Stimulated activated naive CD8-positive, alpha-beta T cell treated with anti-CD3 and anti-CD28 coated beads, Interleukin-15, Interleukin-2, amounts not matched to agents 100 ng/mL and 50 ng/mL, for 24 hours (primary cell): ENCODE data around the gene TBC1D19.
A peak's percentile ranks its signal among the peaks of the same experiment; 100 is the strongest.
"Not testable (repeated sequence)": the region's sequence is repeated elsewhere in the genome, so short reads cannot be mapped to it uniquely, and the experiment has no call there.

ENCODE experiments used
- H3K27ac Mint-ChIP-seq: one replicate; pipeline ENCODE4 v1.8.0; 2021; ENCODE audit warnings: mild to moderate bottlenecking, mixed read lengths
- H3K27me3 Mint-ChIP-seq: one replicate; pipeline ENCODE4 v1.8.0; 2021; ENCODE audit warnings: mixed read lengths
- H3K36me3 Mint-ChIP-seq: one replicate; pipeline ENCODE4 v1.8.0; 2021; ENCODE audit warnings: low read depth, mixed read lengths
- H3K4me1 Mint-ChIP-seq: one replicate; pipeline ENCODE4 v1.8.0; 2021; ENCODE audit warnings: low read depth, mixed read lengths
- H3K4me3 Mint-ChIP-seq: one replicate; pipeline ENCODE4 v1.8.0; 2021; ENCODE audit warnings: mild to moderate bottlenecking, mixed read lengths
- H3K9me3 Mint-ChIP-seq: one replicate; pipeline ENCODE4 v1.8.0; 2021; ENCODE audit warnings: mixed read lengths

TBC1D19 gene

GRCh38 chr4:26685250-26685649 is 101.4 kb downstream of the TBC1D19 start:
- peaks cover 29% of the 10 kb centered on the region for H3K36me3 Mint-ChIP-seq
- no peak overlapping the region for H3K27ac Mint-ChIP-seq
- H3K4me1 Mint-ChIP-seq = no peaks in the 10 kb centered on the region
- peaks cover 6% of the 10 kb centered on the region for H3K9me3 Mint-ChIP-seq
- H3K27me3 Mint-ChIP-seq = no peaks in the 10 kb centered on the region
- H3K4me3 Mint-ChIP-seq = no peak overlapping the region

GRCh38 chr4:26687728-26688127 is 103.8 kb downstream of the TBC1D19 start:
- no peaks in the 10 kb centered on the region for H3K4me1 Mint-ChIP-seq
- no peaks in the 10 kb centered on the region for H3K27me3 Mint-ChIP-seq
- peaks cover 26% of the 10 kb centered on the region for H3K36me3 Mint-ChIP-seq
- no peak overlapping the region for H3K4me3 Mint-ChIP-seq
- no peaks in the 10 kb centered on the region for H3K9me3 Mint-ChIP-seq
- H3K27ac Mint-ChIP-seq = no peak overlapping the region

DNA sequence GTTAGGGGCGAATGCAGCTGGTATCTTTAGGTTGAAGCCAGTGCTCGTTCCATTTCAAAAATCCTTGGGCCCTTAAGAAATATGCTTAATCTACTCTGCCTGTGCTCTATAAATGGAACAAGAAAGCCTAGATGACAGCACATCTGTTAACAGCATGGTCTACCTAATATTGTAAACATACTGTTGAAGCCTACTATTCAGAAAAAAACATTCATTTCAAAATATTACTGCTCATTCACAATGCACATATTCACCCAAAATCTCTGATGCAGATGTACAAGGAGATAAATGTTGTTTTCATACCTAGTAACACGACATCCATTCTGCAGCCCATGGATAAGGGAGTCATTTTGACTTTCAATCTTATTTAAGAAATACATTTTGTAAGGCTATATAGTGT is 106.6 kb downstream of the TBC1D19 start:
- Mint-ChIP-seq H3K4me3 (no peak overlapping the region), H3K4me1 (no peaks in the 10 kb centered on the region), H3K36me3 (peaks cover 35% of the 10 kb centered on the region), H3K27ac (no peak overlapping the region), H3K9me3 (peaks cover 5% of the 10 kb centered on the region), H3K27me3 (no peaks in the 10 kb centered on the region)

GRCh38 chr4:26692014-26692726 is 108.3 kb downstream of the TBC1D19 start:
- H3K9me3 Mint-ChIP-seq = peaks cover 5% of the 10 kb centered on the region
- H3K36me3 Mint-ChIP-seq = peaks cover 30% of the 10 kb centered on the region
- H3K4me1 Mint-ChIP-seq = no peaks in the 10 kb centered on the region
- no peak overlapping the region for H3K27ac Mint-ChIP-seq
- H3K4me3 Mint-ChIP-seq = no peak overlapping the region
- H3K27me3 Mint-ChIP-seq = no peaks in the 10 kb centered on the region

DNA sequence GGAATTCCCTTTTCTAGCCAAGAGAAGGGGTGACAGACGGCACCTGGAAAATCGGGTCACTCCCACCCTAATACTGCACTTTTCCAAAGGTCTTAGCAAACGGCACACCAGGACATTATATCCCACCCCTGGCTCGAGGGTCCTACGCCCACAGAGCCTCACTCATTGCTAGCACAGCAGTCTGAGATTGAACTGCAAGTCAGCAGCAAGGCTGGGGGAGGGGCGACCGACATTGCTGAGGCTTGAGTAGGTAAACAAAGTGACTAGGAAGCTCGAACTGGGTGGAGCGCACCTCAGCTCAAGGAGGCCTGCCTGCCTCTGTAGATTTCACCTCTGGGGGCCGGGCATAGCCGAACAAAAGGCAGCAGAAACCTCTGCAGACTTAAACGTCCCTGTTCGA is 110.2 kb downstream of the TBC1D19 start:
- not testable (repeated sequence) for H3K27me3 Mint-ChIP-seq, H3K4me1 Mint-ChIP-seq, H3K4me3 Mint-ChIP-seq, H3K9me3 Mint-ChIP-seq, H3K27ac Mint-ChIP-seq
- H3K36me3 Mint-ChIP-seq = peaks cover 23% of the 10 kb centered on the region

GRCh38 chr4:26700110-26700509 is 116.2 kb downstream of the TBC1D19 start:
- Mint-ChIP-seq H3K27me3 (no peaks in the 10 kb centered on the region), H3K4me3 (no peak overlapping the region), H3K27ac (peak overlapping the region; percentile 36), H3K4me1 (no peaks in the 10 kb centered on the region), H3K36me3 (peaks cover 2% of the 10 kb centered on the region), H3K9me3 (peaks cover 3% of the 10 kb centered on the region)

GRCh38 chr4:26701095-26701494 is 117.2 kb downstream of the TBC1D19 start:
- H3K36me3 Mint-ChIP-seq = no peaks in the 10 kb centered on the region
- H3K27me3 Mint-ChIP-seq = no peaks in the 10 kb centered on the region
- no peak overlapping the region for H3K4me3 Mint-ChIP-seq
- no peaks in the 10 kb centered on the region for H3K9me3 Mint-ChIP-seq
- H3K4me1 Mint-ChIP-seq = no peaks in the 10 kb centered on the region
- H3K27ac Mint-ChIP-seq = no peak overlapping the region

DNA sequence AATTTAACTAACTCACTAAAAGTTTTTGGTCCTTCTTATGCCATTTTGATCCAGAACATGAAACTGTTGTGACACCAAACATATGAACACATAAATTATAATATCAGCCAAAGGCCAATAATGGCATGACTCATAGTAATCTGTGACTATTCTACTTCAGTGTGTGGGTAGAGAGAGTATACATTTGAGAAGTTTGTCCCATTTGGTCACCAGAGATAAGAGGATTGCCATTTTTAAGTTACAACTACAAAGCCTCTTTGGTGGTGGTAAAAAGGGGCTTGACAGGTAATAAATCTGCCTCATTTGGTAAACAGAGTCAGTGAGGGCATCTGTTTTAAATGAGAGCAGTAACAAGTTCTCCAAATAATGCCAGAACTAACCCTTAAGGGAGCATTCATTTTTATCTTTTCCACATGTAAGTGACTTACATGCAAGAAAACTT is 117.9 kb downstream of the TBC1D19 start:
- Mint-ChIP-seq H3K27me3 (no peaks in the 10 kb centered on the region), H3K4me3 (no peak overlapping the region), H3K36me3 (no peaks in the 10 kb centered on the region), H3K9me3 (no peaks in the 10 kb centered on the region), H3K4me1 (no peaks in the 10 kb centered on the region), H3K27ac (no peak overlapping the region)

- Mint-ChIP-seq H3K4me3 (no peak overlapping the region), H3K27me3 (no peaks in the 10 kb centered on the region), H3K9me3 (peaks cover 8% of the 10 kb centered on the region), H3K27ac (no peak overlapping the region), H3K36me3 (peaks cover 11% of the 10 kb centered on the region), H3K4me1 (no peaks in the 10 kb centered on the region)
Observed at GRCh38 chr4:26707342-26707741, 123.5 kb downstream of the TBC1D19 start.

- no peak overlapping the region for H3K4me3 Mint-ChIP-seq
- peaks cover 8% of the 10 kb centered on the region for H3K9me3 Mint-ChIP-seq
- H3K27ac Mint-ChIP-seq = no peak overlapping the region
- no peaks in the 10 kb centered on the region for H3K4me1 Mint-ChIP-seq
- no peaks in the 10 kb centered on the region for H3K27me3 Mint-ChIP-seq
- peaks cover 11% of the 10 kb centered on the region for H3K36me3 Mint-ChIP-seq
Observed at GRCh38 chr4:26709246-26709645, 125.4 kb downstream of the TBC1D19 start.

GRCh38 chr4:26713563-26714151 is 129.8 kb downstream of the TBC1D19 start:
- H3K4me1 Mint-ChIP-seq = no peaks in the 10 kb centered on the region

GRCh38 chr4:26715636-26716242 is 131.9 kb downstream of the TBC1D19 start:
- Mint-ChIP-seq H3K27ac (no peak overlapping the region), H3K27me3 (no peaks in the 10 kb centered on the region), H3K9me3 (no peaks in the 10 kb centered on the region), H3K4me1 (no peaks in the 10 kb centered on the region), H3K36me3 (no peaks in the 10 kb centered on the region), H3K4me3 (no peak overlapping the region)

More at GRCh38 chr4:26713563-26714151, 129.8 kb downstream of the TBC1D19 start:
- peaks cover 7% of the 10 kb centered on the region for H3K36me3 Mint-ChIP-seq
- H3K9me3 Mint-ChIP-seq = peaks cover 5% of the 10 kb centered on the region
- H3K27ac Mint-ChIP-seq = no peak overlapping the region
- H3K4me3 Mint-ChIP-seq = no peak overlapping the region
- no peaks in the 10 kb centered on the region for H3K27me3 Mint-ChIP-seq

- H3K27me3 Mint-ChIP-seq = no peaks in the 10 kb centered on the region
- no peaks in the 10 kb centered on the region for H3K9me3 Mint-ChIP-seq
- no peak overlapping the region for H3K27ac Mint-ChIP-seq
Observed at GRCh38 chr4:26717332-26717731, 133.4 kb downstream of the TBC1D19 start.

GRCh38 chr4:26719954-26720552 is 136.2 kb downstream of the TBC1D19 start:
- H3K27ac Mint-ChIP-seq = no peak overlapping the region
- no peaks in the 10 kb centered on the region for H3K36me3 Mint-ChIP-seq
- H3K4me3 Mint-ChIP-seq = no peak overlapping the region
- H3K4me1 Mint-ChIP-seq = peaks cover 15% of the 10 kb centered on the region
- no peaks in the 10 kb centered on the region for H3K27me3 Mint-ChIP-seq
- H3K9me3 Mint-ChIP-seq = no peaks in the 10 kb centered on the region

More at GRCh38 chr4:26717332-26717731, 133.4 kb downstream of the TBC1D19 start:
- H3K36me3 Mint-ChIP-seq = no peaks in the 10 kb centered on the region
- H3K4me1 Mint-ChIP-seq = no peaks in the 10 kb centered on the region
- no peak overlapping the region for H3K4me3 Mint-ChIP-seq

- Mint-ChIP-seq H3K9me3 (no peaks in the 10 kb centered on the region), H3K27ac (no peak overlapping the region), H3K27me3 (no peaks in the 10 kb centered on the region), H3K36me3 (peaks cover 4% of the 10 kb centered on the region), H3K4me1 (peaks cover 17% of the 10 kb centered on the region), H3K4me3 (no peak overlapping the region)
Observed at GRCh38 chr4:26721685-26722084, 137.8 kb downstream of the TBC1D19 start.
